Ramos (cell line): ENCODE data around the gene SP3.
"Not testable (repeated sequence)": the region's sequence is repeated elsewhere in the genome, so short reads cannot be mapped to it uniquely, and the experiment has no call there.

Experiments
- in situ Hi-C: fragments of 300-500 bp; cut with MboI; formaldehyde crosslinking; loops from one replicate; pipeline ENCODE4 v1.14.3; 2022; ENCODE audit warnings: low sequenced_read_pairs; ENCODE audit not compliant: unreplicated experiment

The SP3 gene

DNA sequence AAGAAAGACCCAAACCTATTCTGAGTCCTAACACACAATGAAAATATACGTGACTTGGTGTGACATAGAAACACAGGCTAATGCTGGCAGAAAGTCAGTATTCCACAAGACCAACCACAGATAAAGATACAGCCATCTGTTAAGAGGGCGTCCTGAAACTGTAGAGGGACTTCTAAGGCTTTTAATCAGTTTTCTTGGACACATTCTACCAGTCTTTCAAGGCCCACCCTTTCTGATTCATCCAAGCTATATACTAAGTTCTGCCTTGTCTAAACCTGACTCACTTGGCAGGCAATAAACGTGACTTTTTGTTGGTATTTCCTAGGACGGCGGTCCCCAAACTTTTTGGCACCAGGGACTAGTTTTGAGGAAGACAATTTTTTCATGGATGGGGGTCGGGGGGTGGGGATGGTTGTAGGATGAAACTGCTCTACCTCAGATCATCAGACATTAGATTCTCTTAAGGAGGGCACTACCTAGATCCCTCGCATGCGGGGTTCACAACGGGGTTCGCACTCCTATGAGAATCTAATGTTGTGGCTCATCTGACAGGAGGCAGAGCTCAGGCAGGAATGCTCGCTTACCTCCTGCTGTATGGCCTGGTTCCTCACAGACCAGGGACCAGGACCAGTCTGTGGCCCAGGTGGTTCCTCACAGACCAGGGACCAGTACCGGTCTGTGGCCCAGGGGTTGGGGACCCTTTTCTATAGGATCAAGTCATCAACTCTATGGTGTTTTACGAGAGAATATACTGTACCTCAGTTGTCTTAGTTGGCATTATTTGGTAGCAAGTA is 61.4 kb downstream of the SP3 start:
- in situ Hi-C loops, result no loop called here

DNA sequence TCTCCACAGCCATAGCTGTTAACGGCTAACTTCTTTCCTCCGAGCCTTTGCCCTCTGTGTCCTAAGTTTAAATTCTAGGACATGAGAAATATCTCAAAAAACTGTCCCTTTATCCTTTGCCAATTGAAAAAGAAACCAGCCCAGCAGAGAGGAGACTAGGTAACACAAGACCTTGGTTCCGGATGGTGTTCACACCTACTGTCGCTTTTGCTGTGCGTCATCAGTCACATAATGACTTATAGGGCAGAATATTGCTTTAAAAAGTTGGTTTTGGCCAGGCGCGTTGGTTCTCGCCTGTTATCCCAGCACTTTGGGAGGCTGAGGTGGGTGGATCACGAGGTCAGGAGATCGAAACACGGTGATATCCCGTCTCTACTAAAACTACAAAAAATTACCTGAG is 66.2 kb downstream of the SP3 start:
- in situ Hi-C loops, result no loop called here

DNA sequence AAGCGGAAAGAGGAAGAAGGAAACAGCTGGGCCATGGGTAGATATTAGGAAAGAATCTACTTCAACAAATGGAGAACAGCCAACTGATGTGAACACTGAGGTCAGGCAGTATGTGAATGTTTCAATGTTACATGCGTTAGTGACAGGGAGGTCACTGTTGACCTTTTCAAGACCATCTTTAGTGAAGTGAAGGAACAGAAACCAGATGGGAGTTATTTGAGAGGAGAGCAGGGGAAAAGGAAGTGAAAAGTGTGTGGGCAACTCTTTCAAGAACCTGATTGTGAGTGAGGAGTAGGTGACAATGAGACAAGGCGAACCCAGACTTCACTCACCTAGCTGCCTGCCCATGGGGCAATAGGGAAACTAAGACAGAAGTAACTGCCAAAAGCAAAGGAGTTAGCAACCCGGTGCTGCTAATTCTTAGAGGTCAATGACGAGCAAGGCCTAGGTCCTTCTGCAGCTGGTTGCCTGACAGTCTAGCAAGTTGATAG is 67.0 kb downstream of the SP3 start:
- in situ Hi-C loops, result no loop called here

DNA sequence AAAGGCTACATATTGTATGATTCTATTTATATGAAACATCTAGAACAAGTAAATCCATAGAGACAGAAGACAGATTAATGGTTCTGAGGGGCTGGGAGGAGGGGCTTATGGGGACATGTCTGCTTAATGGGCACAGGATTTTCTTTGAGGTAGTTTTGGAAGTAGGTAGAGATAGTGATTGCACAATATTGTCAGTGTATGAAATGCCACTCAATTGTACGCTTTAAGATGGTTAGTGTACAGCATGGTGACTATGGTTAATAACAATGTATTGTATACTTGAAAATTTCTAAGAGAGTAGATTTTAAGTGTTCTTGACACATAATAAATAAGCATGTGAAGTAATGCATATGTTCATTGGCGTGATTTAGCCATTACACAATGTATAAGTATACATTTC is 68.4 kb downstream of the SP3 start:
- in situ Hi-C loops, result no loop called here

DNA sequence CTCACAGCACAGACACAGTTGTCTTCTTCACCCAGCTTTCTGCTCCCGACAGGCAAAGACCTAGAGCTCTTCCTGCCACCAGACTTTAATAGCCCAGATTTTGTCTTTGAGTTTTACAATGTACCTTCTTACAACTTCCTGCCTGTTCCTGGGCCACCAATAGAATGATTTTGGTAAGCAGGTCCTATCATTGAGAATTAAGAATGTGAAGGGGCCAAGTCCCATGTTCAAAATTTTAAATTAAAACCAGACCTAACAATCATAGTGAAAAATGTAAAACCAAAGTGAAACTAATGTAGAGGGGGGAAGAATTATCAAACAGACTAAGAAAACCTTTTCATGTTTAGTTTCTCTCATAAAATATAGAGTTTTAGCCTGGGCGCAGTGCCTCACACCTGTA is 72.8 kb downstream of the SP3 start:
- in situ Hi-C loops, result no loop called here

DNA sequence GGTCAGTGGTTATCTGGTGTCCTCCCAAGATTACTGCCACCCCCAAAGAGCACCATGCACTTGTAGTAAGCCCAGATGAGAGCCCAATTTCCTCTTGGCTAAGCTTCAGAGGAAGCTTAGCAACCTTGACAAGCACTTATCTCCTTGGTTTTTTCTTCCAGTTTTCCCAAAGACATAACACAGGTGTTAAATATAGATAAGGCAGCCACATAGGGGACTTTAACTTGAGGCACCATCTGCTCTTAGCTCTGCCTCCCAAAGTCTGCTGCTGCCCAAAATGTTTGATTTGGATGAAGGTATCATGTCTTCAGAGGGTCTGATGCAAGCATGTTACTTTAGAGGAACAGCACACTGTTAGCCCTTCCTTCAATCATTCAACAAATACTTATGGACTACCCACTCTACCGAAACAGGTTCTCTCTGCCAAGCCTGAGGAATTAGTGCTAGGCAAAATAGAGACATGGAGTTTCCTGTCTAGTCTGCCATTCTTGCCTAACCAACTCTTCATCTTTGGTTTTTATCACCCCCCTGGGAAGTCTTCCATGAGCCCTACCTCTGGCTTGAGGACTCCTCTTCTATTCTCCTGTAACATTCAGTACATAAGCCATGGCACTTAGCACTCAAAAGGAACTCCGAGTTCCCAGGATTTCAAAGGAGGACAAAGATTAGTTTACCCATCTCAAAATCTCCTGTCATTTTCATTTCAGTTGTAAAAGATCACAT is 73.7 kb downstream of the SP3 start:
- in situ Hi-C loops, result no loop called here

DNA sequence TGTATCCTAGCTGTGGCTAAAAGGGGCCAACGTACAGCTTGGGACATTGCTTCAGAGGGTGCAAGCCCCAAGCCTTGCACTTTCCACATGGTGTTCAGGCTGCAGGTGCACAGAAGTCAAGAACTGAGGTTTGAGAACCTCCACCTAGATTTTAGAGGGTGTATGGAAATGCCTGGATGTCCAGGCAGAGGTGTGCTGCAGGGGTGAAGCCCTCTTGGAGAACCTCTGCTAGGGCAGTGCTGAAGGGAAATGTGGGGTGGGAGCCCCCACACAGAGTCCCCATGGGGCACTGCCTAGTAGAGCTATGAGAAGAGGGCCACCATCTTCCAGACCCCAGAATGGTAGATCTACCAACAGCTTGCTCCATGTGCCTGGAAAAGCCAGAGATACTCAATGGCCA is 75.7 kb downstream of the SP3 start:
- in situ Hi-C loops, result not testable (repeated sequence)

DNA sequence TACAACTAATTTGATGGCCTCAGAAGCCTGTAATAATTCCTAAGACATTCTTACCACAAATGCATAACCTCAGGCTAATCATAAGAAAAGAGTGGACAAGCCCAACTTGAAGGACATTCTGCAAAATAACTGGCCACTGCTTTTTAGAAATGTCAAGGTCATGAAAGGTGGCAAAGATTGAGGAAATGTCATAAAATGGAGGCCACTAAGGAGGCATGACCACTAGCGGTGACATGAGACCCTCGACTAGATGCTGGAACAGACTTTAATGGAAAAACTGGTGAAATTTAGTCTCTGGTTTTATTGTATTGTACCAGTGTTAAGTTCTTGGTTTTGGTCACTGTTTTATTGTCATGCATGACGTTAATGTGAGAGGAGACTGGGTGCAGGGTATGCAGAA is 78.6 kb downstream of the SP3 start:
- in situ Hi-C loops, result no loop called here

DNA sequence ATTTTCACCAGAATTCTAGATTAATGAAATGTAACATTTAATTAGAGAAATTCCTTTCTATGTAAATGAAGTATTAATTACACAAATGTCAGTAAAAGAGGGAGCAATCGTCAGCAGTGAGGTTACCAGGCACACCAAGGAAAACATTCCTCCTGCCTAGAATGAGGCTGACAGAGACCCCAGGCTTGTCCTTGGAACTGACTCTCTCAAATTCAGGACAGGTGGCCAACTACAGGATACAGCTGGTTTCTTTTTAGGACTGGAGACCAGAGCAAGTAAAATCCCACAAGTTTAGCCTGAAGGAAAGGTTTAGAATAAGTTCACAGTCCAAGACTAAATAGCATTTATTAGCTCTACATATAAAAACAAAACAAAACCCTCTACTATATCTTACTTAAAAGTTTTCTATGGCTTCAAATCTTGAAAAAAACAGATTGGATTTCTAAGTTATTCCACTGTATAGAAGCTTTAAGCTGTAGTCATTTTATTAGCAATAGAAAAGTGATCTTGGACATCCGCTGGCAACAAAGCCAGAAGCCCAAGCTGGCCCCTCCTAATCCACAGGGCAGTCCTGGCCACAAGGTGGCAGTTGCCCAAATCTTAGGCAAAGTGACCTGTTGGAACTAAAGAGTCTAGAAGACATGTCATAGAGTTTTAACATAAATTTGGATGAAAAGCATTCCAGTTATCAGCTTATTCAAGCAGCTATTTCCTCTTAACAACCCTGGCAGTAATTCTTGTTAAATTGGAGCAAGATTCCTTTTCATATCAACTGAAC is 81.0 kb downstream of the SP3 start:
- in situ Hi-C loops, result no loop called here

DNA sequence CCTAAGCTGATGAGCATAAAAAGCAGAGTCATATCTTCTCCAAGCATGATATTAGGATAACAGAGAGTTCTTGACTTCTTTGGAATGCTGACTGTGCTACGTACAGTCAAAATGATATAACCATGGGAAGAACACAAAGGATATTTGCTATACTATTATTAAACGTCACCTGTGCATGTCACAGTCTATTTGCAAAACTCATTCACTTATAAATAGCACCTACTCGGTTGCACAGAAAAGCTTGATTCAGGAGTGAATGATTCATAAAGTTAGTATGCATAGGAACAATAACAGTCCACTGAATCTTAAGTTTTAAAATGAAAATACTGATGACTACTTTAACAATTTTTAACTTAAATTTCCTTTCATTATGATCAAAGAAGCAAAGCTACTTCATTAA is 83.3 kb downstream of the SP3 start:
- in situ Hi-C loops, result no loop called here

DNA sequence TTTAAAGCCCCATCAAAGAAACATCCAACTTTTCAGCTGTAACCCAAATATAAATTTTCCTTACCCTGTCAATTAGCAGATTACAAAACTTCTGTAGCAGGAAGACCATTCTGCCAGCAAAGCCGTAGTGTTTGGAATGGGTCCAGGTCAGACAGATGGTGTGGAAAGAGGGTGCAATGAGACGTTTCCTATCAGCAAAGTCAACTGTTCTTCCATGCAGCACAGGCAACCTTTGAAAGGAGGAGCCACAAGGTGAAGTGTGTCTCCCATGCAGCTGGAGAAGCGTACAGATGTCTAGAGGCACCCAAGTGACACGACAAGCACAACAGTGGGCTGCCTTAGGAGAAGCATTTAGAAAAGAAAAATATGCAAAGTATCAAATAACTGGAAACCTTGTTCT is 83.7 kb downstream of the SP3 start:
- in situ Hi-C loops, result no loop called here

DNA sequence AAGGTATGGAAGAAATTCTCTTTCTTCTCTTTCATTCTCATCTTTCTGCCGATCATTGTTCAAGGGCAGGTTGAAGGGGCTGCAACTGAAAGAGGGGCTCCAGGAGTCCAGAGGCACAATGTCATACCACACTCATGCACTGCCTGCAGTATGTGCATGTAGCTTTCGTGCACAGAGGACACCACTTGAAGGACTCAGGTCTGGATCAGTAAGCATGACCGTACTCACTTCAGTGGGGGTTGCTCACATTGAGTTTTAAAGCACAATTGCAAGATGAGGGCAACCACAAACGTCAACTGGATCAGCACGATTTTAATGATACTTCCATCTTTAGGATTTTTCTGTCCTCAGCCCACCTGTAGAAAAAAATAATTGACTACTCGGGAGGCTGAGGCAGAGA is 84.6 kb downstream of the SP3 start:
- in situ Hi-C loops, result no loop called here

DNA sequence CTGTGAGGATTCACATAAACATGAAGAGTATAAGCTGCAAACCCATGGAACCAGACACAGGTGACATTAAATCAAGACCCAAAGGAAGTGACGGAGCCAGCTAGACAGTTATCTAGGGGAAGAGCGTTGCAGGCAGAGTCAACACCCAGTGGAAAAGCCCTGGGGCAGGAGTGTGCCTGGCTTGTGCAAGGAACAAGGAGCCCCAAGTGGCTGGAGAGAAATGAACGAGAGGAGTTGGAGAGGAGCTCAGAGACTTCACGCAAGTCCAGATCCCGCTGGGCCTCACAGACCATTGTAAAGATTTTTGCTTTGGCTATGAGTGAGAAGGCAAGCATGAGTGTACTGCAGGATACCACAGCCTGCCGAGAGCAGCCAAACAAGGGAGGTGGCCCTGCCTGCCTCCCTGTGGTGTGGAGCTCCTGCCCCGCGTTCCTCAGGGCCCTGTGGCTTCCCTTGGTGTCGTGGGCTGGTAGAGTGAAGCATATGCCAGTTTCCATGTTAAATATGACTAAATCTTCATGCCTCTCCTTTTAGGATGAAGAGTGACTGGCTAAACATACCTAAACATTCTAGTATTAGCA is 88.2 kb downstream of the SP3 start:
- in situ Hi-C loops, result no loop called here

DNA sequence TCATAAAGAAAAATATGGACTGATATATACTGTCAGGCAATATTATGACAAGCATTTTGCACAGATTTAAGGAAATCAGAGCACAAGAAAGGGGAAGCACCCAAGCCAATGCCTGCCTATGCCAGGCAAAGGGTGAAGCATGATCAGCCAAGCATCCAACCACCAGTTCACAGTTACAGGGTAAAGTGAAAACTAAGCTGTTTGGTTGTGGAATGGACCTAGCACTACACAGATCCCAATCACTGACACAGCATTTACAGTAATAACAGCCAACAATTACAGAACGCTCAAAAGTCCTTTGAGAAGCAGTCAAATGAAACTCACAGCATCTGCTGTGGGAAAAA is 90.3 kb downstream of the SP3 start:
- in situ Hi-C loops, result no loop called here

DNA sequence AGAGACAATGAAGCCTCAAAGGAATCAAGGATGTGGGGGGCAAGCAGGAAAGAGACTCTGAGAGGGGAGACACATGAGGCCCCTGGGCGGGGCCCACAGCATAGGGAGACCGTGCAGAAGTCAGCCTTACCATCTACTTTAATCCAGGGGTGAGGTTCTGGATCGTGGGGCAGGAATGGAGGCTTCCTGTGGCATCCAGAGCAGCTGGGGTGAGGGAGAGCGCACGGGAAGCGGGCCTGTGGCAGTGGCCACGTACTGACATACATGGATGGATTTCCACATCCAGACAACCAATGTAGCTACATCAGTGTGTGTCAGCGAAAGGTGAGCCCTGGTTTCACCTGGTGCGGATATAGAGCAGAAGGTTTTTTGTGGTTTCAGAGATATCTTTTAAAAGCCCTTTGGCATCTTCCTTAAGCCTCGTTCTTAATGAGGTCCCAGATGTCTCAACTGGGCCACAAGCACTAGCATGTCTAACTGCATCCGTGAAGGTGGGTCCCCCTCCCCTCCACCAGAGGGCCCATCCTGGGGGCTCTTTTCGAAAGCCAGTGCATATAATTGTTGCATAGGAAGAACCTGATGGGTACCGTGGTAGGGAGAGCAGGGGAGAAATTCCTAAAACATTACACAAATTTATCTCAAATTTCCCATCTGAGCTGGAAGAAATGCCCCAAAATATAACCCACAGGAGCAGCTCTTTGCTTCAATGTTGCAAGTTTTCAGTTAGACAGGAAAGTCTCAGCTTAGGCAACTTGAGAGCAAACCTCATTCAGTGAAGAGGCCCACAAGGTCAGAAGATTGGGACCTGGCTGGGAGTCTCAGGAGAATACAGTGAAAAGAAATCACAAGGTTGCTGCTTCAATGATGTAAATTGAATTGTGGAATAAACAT is 90.9 kb downstream of the SP3 start:
- in situ Hi-C loops, result no loop called here

DNA sequence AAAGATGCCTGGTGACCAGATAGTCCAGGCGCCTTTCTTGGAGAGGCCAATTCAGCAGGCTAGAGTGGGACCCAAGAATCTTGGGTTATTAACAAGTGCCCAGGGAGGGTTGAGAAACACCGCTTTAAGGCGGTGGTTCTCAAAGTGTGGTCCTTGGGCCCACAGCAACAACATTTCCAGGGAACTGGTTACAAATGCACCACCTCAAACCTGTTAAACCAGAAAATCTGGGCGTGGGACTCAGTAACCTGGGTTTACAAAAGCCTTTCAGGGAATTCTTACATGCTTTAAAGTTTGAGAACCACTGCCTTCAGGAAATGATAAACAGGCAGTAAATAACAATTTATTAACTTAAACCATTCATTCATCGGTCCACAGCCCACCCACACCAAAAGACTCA is 92.5 kb downstream of the SP3 start:
- in situ Hi-C loops, result no loop called here

DNA sequence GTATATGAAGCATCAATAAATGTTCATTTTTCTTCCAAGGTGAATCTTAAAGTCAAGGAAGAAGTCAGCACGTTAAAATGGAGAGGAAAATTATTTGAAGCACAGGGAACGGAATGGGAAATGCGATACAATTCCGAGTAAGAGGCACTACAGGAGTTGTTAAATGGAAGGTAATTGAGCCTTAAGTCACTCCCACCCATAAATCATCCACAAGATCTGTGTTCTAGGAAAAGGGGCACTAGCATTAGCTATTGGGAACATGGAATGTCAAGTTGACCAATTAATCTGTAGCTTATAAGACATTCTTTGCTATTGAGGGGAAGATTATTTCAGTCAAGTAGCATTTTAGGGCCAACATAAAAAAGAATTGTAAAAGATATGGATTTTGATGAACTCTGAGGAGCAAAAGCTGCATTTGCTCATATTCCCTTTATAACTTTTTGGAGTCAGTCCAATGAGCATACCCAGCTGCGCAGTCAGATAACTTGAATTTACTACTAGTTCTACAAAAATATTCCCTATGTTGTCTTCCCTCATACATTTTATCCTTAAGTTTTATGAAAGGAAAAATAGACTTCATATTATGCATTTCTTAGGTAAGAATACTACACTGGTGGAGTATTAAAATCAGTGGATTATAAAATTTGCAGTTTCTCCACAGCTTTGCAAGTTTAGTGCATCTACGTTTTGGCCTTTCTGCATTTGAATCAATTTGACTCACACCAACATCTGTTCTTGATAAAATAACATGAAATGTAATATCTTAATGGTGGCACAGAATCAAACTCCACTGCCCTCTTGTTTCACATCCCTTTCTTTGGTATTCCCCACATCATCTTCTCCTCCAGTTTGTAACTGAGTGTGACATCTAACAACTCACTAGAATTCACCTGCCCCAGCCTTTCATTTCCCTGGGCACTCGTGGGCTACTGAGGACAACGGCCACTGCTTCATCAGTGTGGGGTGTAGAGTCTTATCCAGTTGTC is 95.6 kb downstream of the SP3 start:
- in situ Hi-C loops, result no loop called here

DNA sequence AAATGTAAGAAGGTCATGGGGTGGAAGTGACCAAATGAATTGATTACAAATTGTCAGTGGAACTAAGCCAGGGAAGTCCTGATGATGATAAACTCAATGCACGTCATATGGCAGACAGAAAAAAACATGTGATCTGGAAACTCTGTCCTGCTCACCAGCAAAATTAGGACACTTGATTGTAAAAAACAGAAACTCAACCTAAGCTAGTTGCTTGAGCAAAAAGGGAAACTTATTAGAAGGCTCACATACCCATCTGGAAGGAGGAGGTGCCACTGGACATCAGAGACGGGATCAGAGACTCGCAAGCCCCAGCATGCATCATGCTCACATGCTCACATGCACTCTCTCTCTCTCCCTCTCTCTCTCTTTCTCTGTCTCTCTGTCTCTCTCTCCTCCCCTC is 96.8 kb downstream of the SP3 start:
- in situ Hi-C loops, result no loop called here
